Epithelial cell of prostate (primary cell): Measurements from ENCODE around the gene PITX2.

Source experiments
- DNase-seq: peaks from one replicate; pipeline ENCODE4 v3.0.0-alpha.2; 2011; ENCODE audit warnings: low read depth, low spot score
- H3K27ac ChIP-seq: fragments of 450-650 bp; 2 replicates; pipeline ENCODE4 v1.5.1; 2017; ENCODE audit warnings: mild to moderate bottlenecking

PITX2 gene

DNA sequence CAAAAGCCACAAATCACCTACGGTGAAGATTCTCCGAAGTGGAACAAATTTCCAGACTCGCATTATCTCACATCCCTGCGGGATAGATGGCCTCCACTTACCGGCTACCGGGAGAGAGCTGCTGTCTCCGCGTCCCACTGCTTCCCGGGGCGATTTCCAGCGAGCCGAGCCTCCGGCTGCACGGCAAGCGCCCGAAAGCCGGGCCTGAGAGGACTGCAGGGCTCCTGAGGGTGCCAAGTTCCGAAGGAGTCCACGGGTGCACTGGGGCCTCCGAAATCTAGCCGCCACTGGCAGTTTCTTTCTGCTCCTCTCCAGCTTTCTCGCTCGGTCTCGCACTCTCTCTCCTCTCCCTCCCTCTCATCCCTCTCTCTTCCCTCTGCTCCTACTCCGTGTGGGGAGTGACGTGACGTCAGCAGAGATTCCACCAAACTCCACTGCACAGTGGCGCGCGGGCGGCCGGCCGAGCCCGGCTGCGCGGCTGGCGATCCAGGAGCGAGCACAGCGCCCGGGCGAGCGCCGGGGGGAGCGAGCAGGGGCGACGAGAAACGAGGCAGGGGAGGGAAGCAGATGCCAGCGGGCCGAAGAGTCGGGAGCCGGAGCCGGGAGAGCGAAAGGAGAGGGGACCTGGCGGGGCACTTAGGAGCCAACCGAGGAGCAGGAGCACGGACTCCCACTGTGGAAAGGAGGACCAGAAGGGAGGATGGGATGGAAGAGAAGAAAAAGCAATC, 14.0 kb upstream of the PITX2 start:
- no peak overlapping the region for H3K27ac ChIP-seq
- DNase-seq = no peak

DNA sequence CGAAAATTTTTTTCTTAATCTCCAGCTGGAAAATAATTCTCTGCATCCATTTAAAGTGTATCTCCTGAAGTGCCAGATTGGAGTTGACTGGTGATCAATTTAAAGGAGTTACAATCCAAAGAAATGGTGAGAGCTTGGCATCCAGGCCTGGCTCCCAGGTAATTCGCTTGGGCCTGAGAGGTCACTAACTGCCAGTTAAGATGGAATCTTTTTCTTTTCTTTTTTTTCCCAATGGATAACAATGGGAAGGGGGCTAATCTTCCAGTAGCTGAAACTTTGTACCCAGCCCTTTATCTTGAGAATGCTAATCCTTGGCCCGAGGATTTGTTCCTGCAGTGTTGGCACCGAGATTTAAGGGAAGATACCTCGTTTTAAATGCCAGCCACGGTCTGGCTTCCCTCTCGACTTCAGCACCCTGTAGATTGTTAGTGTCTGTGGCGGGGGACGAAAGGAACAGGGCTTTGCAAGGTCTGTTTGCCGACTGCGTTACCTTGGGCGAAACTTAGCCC, 13.3 kb upstream of the PITX2 start:
- no peak for DNase-seq
- no peak overlapping the region for H3K27ac ChIP-seq

DNA sequence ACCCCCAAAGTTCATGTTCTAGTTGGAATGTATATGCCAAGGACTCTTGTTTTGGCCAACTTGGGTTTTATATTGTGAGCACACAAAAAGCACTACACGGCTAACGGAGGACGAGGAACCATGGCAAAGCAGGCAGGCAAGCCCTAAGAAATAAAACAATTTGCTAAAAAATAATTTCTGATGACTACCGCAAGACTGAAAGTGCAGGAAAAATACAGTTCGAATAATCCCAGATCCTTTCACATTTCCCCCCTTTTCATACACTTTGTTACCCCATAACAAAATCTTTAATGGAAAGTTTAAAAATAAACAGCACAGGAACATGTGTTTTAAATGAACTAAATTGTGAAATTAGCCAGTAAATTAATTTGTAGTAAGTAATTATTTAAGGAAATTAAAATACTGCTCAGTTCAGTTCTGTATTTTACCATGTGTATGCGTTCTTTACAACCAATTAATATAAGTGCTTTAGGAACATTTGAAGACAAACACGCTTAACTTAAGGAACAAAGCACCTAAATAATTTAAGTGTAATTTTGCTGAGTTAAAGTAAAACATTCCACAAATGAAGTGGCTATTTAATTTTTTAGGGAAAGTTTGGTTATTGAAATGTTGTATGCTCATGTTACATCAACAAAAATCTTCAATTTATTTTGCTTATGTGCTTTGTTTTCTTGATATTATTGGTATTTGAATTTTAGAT, 12.4 kb upstream of the PITX2 start:
- DNase-seq = no peak
- no peak overlapping the region for H3K27ac ChIP-seq

DNA sequence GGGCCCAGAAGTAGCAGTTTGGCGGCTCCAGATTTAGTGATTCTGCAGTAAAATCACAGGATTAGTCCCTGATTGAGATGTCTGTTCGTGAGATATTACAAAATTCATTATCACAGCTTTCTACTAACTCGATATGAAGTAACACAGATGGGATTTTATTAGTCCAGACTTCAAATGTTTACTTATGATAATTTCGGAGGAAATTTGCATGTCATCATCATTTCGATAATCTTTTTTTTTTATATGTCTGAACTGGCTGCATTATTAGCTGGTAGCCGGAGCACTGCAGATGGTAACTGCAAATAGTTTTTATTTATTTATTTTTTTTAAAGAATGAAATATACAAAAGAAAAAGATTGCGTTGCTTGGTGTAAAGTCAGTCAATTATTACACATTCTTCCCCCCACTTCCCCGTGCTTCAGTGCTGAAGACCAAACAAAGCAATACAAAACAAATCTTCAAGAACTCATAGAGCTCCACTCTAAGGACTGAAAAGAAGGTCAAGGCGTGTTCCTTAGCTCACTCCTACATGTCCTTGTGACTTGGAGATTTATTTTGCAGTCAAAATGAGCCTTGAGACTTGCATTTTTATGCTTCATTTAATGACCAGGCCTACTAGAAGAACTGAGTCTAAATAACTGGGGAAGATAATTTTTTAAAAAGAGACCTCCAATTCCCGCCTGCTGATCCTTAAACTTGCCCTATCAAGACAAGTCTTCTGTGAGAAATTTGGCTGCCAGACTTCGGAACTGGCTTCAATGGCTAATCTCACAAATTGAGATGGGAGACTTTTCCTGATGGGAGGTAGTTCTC, 11.7 kb upstream of the PITX2 start:
- no peak overlapping the region for H3K27ac ChIP-seq
- DNase-seq = no peak

DNA sequence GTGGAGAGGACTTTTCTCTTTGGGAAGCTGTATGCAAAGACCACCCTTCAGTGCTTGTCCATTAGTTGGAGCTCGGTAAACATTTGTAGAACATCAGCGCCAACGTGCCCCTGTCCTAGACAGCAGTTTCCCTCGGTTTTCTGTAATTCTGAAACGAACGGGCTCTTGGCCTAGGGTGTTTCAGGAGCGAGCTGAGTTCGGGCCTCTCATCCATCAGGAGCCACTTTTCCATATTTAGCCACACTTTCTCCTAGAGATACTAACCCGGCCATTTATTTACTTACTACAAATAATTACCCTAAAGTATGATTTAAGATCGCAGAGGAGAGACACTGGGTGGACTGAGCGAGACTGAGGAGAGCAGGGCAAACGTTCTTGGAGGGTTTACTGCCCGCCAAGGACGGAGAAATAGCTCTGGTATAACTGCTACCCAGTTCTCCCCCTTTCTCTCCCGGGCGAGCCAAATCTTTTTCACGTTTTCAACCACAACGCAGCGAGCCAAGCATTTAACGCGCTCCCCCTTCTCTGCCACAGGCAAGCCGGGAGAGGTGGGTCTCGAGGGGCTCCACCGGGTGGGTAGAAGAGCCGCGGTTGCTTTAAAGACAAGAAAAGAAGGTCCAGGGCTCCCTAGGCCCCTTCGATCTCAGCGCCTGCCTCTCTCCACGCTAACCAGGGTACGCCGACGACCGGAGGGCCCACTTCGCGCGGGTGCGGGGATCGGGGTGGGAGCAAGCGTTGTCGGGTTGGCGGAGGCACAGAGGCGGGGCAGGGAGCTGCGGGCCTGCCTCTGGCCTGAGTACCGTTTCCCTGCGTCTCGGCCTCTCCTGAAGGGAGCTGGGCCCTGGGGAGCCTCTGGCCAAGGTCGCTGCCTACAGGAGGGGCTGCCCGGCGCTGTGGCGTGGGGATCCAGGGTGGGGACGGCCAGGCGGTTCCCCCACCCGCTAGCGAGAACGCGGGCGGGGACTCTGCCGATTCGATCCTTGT, 10.8 kb upstream of the PITX2 start:
- DNase-seq = no peak
- H3K27ac ChIP-seq = no peak overlapping the region

DNA sequence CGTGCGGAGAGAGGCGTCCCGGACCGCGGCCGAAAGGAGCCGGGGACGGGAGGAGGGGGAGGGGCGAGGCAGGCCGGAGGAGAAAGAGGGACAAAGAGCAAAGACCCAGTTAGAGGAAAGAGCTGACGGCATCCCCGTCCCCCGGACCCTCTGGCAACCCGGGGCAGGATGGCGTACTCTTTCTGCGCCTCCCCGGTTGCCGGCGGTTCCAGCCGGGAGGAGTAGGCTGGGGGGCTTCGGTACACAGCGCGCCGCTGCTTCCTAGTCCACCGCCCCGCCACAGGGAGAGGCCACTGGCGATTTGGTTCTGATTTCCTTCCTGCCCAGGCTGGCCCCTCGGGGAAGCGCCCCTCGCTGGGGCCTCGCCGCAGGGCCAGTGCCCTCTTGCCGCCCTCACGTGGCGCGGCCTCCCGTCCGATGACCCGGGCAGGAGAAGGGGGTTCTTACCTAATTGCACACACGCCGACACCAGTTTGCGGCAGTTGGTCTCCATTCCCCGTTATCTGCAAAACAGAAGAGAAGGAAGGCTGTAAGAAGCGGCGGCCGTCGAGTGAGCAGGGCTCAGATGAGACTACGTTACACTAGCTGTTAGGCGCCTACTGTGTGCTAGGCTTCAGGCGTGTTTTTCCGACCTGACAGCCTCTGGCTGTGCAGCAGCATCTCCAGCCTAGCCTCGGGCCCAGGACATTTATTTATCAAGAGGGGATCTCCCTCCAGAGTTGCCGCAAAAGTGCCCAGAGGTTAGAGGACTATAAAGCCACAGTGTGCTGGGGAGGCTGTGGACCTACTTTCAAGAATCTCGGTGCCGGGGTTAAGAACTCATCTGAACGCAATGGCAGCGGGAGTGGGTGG, 9.9 kb upstream of the PITX2 start:
- no peak for DNase-seq
- H3K27ac ChIP-seq = no peak overlapping the region

DNA sequence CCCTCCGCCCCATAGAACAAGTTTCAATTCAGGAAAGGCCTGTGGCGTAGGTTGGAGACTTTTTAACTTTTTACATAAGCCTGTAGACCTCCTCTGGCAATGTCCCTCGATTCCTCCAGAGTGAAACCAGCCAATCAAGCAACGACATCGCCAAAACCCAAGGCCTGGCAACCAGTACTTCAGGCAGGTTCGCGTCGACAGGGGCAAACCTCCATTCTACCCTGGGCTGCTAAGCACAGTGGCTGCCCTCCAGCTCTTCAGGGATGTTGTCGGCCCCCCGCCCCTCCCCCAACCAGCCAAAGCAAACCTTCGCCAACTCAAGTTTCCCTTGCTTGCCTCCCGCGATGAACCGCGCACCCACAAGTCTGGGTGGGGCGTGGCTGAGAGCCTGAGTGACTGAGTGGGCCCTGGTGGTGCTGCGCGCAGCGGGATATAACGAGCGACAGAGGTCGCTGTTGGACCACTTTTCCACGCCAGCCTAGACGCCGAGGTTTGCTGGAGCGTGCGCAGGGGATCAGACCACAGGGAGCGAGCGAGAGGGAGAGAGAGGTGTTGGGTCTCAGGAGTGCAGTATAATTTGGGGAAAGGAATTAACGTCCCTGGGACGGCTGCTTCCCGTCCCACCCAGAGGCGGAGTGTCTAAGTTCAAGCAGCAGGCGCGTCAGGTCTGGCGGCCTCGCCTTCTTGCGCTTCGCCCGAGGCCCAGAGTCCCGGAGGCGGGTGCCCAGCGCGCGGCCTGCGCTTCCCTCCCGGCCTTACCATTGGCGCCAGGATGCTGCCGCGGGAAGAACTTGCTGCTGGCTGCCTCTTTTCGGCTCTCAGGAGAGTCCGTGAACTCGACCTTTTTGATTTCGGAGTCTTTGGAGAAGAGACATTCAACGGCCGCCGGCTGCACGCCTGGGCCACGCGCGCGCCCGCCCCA, 9.0 kb upstream of the PITX2 start:
- no peak overlapping the region for H3K27ac ChIP-seq
- peak; percentile 20 for DNase-seq

DNA sequence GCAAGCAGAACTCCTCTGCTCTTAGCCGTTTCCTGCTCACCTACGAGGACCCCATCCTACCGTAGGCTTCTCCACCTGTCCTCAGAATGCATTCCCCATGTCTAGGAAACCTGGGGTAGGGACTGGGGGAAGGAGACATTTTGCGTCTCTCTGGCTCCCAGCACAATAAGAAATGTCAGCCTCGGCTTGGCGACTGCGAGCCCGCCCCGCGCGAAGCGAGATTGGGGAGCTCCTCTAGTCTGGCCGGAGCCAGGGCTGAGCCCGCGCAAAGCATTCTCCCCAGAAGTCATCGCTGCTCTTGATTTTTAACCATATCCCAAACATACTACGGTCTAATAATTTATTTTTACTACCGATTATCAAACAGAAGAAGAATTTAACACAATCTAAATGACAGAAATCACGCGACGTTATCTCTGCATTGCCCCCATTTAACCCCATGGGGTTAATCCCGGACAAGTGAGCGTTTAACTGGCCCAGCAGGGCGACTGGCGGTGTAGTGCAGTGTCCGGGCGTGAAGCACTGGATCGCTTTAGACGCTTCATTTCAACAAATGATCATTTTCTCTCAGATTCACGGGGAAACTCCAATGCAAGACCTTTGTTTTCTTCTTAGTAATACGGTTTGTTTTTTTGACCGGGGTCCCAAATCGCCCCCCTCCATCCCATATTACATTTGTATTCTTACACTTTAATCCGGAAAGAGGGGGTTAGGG, 8.0 kb upstream of the PITX2 start:
- DNase-seq = no peak
- H3K27ac ChIP-seq = no peak overlapping the region

DNA sequence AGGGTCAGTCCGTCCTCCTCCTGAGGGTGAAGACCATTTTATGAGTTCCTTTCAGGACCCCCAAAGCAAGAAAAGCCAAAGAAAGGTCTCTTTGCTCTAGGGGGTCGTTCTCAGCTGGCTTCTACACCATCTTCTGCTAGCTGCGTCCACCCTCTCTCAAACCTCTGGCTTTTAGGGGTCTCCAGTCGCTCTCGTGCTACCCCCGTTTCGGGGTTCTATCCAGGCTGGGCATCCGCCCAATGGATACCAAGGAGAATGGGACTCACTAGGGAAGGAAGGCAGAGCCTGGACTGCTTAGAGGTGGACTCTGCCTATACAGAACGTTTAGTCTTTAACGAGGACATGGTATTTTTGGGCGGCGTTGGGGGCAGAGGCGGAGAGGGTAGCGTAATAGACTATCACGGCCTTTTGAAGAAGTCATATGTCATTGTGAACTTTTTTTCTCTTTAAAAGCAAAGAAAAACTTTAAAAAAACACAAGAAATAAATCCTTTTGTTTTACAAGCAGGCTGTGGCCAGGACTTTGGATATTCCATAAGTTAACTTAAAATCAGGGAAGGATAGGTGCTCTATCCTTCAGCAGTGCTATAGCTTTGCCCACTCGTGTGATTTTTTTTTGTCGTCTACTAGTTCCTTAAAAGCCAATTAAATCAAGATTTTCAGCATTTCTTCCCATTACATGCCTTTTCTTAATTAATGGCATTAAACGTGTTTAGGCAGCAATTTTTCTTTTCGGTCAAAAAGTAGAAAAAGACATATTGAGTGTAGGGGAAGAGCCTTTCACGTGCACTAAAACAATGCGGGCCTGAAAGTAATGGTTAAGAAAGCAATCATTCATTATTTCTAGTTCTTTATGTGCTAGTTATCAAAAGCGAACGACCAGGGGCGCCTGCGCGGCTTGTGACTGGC, 7.2 kb upstream of the PITX2 start:
- DNase-seq = no peak
- no peak overlapping the region for H3K27ac ChIP-seq

DNA sequence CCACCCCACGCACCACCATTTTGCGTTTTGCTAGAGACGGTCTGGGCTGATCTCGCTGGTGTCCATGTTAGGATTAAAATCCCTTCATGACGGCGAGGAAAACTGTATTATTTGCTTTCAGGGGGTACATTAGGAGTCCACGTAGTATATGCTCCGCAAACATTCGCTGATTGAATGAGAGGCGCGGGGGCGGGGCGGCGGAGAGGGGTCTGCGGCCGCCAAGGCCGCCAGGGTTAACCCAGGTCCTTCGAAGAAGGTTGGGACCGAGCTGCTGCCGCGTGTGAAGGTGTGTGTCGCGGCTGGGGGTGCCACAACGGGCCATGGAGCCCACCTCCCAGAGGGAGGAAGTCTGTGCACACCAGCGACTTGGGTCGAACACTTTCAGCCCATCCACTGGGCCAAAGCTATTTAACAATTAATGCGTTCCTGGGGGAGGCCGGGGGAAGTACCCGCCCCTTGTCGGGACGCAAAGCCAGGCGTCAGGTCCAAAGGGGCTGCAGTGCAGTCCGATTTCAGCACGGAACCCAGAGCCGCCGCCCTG, 6.4 kb upstream of the PITX2 start:
- H3K27ac ChIP-seq = no peak overlapping the region
- no peak for DNase-seq

DNA sequence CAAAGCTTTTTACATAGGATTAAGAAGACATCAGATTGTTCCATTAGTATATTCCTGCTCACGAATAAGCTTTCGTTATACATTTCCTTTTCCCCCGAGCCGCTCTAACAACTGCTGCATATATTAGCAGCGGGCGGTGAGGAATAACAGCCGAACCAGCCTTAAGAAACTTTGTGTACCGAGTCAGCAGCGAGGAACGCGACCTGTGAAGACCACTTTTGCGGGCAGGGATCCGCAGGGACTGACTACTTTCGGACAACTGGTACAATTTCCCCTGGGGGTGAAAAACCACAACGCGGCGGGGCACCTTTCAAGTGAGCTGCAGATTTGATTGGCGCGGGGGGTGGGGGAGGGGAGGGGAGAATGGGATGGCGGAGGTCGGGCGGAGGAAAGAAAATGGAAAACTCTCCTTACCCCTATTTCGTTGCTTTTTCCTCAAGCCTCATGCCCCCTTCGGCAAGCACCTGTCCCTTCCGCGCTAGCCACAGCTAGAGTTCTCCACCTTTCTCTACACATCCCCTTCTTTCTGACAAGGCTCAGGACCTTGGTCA, 5.9 kb upstream of the PITX2 start:
- DNase-seq = no peak

DNA sequence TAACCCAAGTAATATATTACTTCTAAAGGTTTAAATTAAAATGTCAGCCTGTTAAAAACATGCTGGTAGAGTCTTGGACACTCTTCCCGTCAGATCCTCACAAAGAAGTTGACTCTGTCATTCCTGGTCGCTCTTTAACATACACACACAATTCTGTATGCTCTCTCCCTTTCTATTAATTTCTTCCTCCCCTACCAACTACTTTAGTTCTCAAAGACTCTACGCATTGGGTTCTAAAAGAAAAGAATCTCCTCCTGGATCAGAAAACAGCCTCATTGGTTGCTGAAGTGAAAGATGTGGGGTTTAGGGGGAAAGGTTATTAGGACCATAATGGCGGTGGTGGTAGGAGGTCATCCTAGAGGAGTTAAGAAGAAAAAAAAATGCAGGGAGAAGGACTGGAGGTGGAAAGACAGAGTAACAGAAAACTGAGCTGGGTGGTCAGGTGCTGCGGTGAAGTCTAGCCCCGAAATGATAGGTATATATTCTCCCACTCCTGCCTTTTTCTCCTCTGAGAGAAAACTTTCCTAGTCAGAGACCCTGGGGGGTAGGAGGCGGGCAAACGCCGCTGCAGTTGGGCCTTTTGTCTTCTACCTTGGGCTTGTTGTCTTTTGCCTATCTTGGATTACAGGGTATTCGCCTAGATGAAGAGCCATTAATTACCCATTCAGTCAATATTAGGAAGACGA, 5.2 kb upstream of the PITX2 start:
- no peak for DNase-seq

More for the DNA sequence above, 5.9 kb upstream of the PITX2 start:
- no peak overlapping the region for H3K27ac ChIP-seq

DNA sequence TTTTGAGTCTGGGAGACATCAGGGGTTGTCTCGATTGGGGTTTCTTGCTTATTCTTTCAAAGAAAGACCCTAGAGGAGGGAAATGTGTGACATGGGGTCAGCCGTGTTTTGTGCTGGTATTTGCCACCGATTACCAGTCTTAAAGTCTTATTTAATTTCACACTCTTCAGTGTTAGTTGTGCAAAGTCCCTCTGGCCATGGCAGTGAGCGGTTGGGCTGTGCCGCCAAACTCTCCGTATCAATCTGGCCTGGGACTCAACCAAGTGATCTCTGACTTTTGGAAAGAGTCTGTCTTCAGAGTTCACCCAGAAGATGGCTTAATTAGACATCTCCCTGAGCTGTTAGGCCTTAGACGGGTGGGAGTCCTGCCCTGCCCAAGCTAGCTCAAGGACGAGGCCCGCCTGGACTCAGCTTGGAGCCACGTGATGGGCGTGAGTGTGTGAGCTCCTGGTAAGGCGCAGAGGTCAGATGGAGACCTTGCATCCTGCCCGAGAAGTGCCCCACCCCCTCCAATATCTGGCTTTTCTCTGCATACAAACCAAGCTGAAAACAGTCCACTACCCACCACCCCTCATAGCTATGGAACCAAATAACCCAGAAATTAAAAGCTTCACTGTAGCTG, 3.8 kb upstream of the PITX2 start:
- H3K27ac ChIP-seq = no peak overlapping the region
- DNase-seq = no peak

More for the DNA sequence above, 5.2 kb upstream of the PITX2 start:
- H3K27ac ChIP-seq = no peak overlapping the region

DNA sequence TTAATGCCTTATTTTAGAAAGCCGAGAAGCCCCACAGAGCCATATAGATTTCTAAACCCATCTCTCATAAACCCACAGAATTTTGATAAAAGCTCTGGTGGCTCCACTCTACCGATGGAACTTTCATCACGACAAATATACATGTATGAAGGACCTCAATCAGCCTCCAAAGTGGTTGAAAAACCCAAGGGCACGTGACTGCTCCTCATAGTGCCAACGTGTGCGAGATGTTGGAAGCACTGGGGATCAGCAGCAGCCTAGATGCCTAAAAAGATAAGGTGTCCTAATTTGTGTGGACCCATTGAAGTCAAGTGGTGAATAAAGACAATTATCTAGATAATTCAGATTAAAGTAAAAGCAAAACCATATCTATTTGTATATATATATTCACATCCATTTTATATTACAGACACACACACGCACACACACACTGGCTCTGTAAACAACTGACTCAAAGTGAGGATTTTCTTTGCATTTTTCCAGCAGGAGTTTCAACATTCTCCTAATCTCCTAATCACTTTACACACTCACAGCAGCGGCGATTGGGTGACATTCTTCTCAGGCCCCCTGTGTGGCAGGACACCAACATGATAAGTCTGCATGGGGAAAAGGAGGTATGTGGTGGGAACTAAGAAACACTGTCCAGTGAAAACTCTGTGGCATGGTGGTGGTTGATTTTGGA, 2.8 kb upstream of the PITX2 start:
- H3K27ac ChIP-seq = no peak overlapping the region
- DNase-seq = no peak
